ENCODE data around the gene ABRAXAS1. TPM values are rescaled to one million over a fixed set of nuclear protein-coding genes. Genes with fewer than 3 reads are reported as not detected.

Gene ABRAXAS1
- total RNA-seq, 1 experiment from 2014 or later, result 24.7 TPM

DNA sequence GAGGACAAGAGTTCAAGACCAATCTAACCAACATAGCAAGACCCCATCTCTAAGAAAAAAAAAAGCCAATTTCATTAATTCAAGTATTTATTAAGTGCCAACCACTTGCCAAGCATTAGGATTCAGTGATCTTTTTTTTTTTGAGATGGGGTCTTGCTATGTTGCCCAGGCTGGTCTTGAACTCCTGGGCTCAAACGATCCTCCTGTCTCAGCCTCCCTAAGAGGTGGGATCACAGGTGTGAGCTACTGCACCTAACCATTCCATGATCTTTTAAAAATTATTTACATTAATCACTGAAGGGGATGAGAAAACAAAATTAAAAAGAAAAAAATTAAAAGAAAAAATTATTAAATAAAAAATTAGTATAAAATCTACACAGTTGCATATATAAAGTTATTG is 53.7 kb downstream of the ABRAXAS1 start:
- Histone ChIP-seq H4K20me1 (ENCODE audit: control insufficient read depth, insufficient read depth, insufficient read length) (no peaks in the 10 kb centered on the region), H3K4ac (ENCODE audit: low read depth, low read length) (no peak overlapping the region), H3K23ac (ENCODE audit: insufficient read length, low read depth, low read length) (no peak overlapping the region), H3T11ph (ENCODE audit: low read length) (no peak overlapping the region), H3K79me2 (ENCODE audit: insufficient read depth, low read length) (no peaks in the 10 kb centered on the region), H3K27ac (ENCODE audit: insufficient read length, low read depth, low read length) (no peak overlapping the region), H2AFZ (ENCODE audit: low read length) (no peak overlapping the region), H2BK12ac (ENCODE audit: insufficient read length, low read depth, low read length) (no peak overlapping the region), H3K27me3 (ENCODE audit: insufficient read depth, low read length) (no peaks in the 10 kb centered on the region), H3K56ac (ENCODE audit: insufficient read length, low read depth, low read length) (no peak overlapping the region), H2AK5ac (ENCODE audit: insufficient read length, low read length) (no peak overlapping the region), H3K14ac (ENCODE audit: insufficient read depth, low read length) (no peak overlapping the region), H2BK5ac (ENCODE audit: insufficient read length, low read length) (no peak overlapping the region), H3K23me2 (ENCODE audit: insufficient read length, low read depth, low read length, poor library complexity, severe bottlenecking) (no peaks in the 10 kb centered on the region), H3K9me3 (ENCODE audit: control insufficient read depth, low read depth, low read length) (no peaks in the 10 kb centered on the region), H3K79me1 (ENCODE audit: insufficient read depth, low read depth, low read length, poor library complexity, severe bottlenecking) (no peaks in the 10 kb centered on the region), H4K91ac (ENCODE audit: insufficient read length, low read depth, low read length) (no peak overlapping the region), H2BK120ac (ENCODE audit: low read depth, low read length, poor library complexity, severe bottlenecking) (no peak overlapping the region), H4K8ac (replicated peaks; ENCODE audit: insufficient read length, low read depth, low read length) (no peak overlapping the region), H2BK20ac (ENCODE audit: low read depth, low read length, poor library complexity, severe bottlenecking) (no peak overlapping the region), H3K9ac (ENCODE audit: extremely low read depth, insufficient read length, low read length) (no peak overlapping the region), H3K18ac (ENCODE audit: insufficient read length, low read depth, low read length) (no peak overlapping the region), H3K4me1 (ENCODE audit: insufficient read depth, low read length) (no peaks in the 10 kb centered on the region), H4K5ac (ENCODE audit: insufficient read length, low read depth, low read length) (no peak overlapping the region), H2BK15ac (ENCODE audit: low read depth, low read length) (no peak overlapping the region), H3K4me2 (ENCODE audit: insufficient read depth, insufficient read length, low read length) (no peak overlapping the region)
- WGBS (ENCODE audit: extremely low coverage, insufficient read length, low lambda C conversion rate), result no CpG with 5 or more reads among the region's 1 CpG
- TF ChIP-seq, protein P1, sequence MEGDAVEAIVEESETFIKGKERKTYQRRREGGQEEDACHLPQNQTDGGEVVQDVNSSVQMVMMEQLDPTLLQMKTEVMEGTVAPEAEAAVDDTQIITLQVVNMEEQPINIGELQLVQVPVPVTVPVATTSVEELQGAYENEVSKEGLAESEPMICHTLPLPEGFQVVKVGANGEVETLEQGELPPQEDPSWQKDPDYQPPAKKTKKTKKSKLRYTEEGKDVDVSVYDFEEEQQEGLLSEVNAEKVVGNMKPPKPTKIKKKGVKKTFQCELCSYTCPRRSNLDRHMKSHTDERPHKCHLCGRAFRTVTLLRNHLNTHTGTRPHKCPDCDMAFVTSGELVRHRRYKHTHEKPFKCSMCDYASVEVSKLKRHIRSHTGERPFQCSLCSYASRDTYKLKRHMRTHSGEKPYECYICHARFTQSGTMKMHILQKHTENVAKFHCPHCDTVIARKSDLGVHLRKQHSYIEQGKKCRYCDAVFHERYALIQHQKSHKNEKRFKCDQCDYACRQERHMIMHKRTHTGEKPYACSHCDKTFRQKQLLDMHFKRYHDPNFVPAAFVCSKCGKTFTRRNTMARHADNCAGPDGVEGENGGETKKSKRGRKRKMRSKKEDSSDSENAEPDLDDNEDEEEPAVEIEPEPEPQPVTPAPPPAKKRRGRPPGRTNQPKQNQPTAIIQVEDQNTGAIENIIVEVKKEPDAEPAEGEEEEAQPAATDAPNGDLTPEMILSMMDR (conservative IDR thresholded peaks at IDR 0.05), result no peak
- H3K36me3 Mint-ChIP-seq (ENCODE audit: insufficient read depth in 1 of 3, low read depth in 3 of 3), result peaks cover 0 to 6% (median 5%) of the 10 kb centered on the region in 3 experiments; a peak in 3 of 7 replicates
- no peak for DNase-seq
- H3K4me1 Mint-ChIP-seq, result no peaks in the 10 kb centered on the region
- no peak overlapping the region for H3K27ac Mint-ChIP-seq
- H3K9me3 Mint-ChIP-seq, result no peaks in the 10 kb centered on the region
- no peak overlapping the region for H3K4me3 Mint-ChIP-seq
- H3K27me3 Mint-ChIP-seq (ENCODE audit: low read depth), result no peaks in the 10 kb centered on the region
